HG03095 (cell line): ENCODE measurements around the gene GSTA5.
A peak's percentile ranks its signal among the peaks of the same experiment; 100 is the strongest.
"Not testable (repeated sequence)": the region's sequence is repeated elsewhere in the genome, so short reads cannot be mapped to it uniquely, and the experiment has no call there.

ENCODE experiments used
- ATAC-seq: cut with Tn5 transposase; IDR thresholded peaks from one replicate; pipeline ENCODE4 v1.9.1; 2021; ENCODE audit warnings: moderate library complexity; ENCODE audit not compliant: unreplicated experiment

GSTA5 gene

DNA sequence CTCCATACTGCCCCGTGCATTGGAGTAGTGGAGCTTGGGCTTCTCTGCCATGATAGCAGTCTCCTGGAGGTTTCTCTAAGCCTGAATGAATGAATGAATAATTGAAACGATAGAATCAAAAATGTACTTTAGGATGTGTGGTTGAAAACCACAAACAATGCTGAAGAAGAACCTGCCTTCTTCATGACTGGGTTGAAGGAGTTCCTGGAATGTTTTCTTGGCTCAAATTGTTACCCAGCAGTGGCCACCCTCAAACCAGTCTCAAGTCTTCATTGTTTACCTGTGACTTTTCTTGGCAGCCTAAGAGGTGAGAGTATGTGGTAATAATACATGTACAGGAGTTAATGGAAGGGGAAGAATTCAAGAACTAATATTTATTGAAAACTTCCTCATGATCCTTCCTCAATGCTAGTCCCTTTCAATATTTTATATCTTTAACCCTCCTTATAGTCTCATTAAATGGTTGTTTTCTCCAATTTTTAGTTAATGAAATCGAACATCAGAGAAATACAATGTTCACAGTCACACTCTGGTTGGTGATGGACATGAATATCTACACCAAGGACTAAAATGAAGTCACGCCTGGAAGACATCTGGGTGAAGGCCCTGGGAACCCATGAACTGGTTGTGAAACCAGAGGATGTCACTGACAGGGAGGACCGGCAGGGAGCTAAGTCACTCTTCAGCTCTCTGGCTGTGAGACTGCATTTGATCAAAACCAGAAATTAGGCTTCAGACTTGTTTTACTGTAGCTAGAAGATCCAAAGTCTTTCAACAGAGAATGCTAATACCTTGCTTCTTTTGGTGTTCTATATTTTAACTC lies at the start of gene GSTA5:
TSS of gene GSTA5 (minus strand) at position 51 of the 823 bp plus-strand sequence.
- ATAC-seq = no peak

DNA sequence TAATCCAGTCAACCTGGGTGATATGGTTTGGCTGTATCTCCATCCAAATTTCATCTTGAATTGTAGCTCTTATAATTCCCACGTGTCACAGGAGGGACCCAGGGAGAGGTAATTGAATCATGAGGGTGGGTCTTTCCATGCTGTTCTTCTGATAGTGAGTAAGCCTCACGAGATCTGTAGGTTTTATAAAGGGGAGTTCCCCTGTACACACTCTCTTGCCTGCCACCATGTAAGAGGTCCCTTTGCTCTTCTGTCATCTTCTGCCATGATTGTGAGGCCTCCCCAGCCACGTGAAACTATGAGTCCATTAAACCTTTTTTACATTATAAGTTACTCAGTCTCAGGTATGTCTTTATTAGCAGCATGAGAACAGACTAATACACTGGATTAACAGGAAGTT lies 49.4 kb upstream of the GSTA5 start:
- ATAC-seq = no peak

- ATAC-seq = no peak
Observed at GRCh38 chr6:52887910-52888524, 47.4 kb upstream of the GSTA5 start.

DNA sequence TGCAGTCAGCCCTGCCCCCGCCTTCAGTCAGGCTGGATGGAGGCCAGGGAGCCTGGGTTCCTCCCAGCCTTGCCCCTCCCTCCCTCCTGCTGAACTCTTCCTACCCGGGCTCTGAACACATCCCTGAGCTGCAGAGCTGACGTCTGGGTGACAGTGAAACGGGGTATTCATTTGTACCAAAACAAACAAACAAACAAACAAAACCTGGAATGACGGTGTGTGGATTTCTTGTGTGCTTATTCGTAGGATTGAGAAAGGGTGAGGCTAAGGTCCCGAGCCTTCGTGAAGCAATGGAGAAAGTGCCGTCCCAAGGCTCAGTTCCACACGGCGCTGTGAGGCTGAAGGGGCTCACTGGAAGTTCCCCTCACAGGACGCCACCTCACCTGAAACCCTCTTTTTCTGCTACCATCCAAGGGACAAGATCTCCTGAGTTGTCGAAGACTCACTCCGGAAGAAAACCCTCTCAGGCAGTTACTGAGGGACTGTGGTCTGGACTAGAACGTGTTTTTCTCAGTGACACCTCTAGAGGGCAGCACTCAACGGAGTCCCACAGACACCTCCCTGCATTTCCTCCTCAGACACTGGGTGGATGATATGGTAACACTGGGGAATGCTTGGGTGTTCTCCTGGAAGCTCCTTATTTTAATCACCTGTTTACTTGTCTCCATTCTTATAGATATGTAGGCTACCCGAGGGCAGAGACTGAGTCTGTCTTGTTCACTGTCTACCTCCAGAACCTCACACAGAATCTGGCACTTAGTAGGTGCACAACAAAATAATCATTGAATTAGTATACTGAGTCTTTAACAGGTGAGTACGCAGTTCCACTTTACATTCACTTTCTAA lies 41.6 kb upstream of the GSTA5 start:
- peak; percentile 100 for ATAC-seq

DNA sequence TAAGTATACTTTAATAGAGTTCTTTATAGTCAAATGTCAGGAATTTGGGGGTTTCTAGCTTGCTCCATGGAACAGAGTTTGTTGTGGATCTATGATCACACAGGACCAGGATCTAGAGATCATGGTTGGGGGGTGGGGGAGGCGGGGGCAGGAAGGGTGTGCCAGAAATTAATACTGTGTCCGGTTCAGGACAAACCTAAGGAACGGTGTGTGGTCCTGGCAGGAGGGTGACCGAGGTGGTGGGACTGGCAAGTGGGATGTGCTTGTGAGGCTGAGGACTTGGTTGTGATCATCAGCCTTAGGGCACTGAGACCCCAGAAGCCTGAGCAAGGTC lies 41.0 kb upstream of the GSTA5 start:
- no peak for ATAC-seq

GRCh38 chr6:52877786-52878185 lies 37.2 kb upstream of the GSTA5 start:
- no peak for ATAC-seq

DNA sequence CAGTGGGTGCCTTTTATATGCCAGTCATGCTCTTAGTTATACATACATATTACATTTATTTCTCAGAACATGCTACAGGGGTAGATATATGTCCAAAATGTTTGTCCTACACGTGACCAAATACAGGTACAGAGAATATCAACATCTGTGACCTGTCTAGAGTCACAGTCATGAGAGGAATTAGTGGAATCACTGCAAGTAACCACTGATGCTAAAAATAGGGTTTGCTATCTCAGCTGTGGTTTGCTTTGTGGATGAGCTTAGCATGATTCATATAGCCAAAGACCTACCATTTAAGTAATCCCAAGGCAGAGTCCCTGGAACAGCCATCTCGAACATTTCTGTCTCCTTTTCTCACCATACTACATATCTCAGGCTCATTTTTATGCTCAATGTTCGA lies 36.6 kb upstream of the GSTA5 start:
- no peak for ATAC-seq

- no peak for ATAC-seq
Observed at GRCh38 chr6:52876056-52876787, 35.6 kb upstream of the GSTA5 start.

- ATAC-seq = no peak
Observed at GRCh38 chr6:52872031-52872430, 31.4 kb upstream of the GSTA5 start.

- ATAC-seq = no peak
Observed at GRCh38 chr6:52871621-52872020, 31.0 kb upstream of the GSTA5 start.

DNA sequence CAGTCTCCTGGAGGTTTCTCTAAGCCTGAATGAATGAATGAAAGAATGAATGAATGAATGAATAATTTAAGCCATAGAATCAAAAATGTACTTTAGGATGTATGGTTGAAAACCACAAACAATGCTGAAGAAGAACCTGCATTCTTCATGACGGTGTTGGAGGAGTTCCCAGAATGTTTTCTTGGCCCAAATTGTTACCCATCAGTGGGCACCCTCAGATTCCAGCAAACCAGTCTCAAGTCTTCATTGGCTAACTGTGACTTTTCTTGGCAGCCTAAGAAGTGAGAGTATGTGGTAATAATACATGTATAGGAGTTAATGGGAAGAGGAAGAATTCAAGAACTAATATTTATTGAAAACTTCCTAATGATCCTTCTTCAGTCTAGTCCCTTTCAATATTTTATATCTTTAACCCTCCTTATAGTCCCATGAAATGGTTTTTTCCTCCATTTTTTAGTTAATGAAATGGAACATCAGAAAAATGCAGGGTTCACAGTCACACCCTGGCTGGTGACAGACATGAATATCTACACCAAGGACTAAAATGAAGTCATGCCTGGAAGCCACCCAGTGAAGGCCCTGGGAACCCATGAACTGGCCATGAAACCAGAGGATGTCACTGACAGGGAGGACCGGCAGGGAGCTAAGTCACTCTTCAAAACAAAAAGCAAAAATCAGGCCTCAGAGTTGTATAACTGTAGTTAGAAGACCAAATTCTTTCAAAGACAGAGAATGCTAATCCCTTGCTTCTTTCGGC lies 29.9 kb upstream of the GSTA5 start:
- not testable (repeated sequence) for ATAC-seq

DNA sequence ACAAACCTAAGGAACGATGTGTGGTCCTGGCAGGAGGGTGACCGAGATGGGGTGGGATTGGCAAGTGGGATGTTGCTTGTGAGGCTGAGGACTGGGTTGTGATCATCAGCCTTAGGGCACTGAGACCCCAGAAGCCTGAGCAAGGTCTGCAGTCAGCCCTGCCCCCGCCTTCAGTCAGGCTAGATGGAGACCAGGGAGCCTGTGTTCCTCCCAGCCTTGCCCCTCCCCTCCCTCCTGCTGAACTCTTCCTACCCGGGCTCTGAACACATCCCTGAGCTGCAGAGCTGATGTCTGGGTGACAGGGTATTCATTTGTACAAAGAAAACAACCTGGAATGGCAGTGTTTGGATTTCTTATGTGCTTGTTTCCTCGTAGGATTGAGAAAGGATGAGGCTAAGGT lies 28.3 kb upstream of the GSTA5 start:
- ATAC-seq = not testable (repeated sequence)

- no peak for ATAC-seq
Observed at GRCh38 chr6:52868240-52868639, 27.6 kb upstream of the GSTA5 start.

DNA sequence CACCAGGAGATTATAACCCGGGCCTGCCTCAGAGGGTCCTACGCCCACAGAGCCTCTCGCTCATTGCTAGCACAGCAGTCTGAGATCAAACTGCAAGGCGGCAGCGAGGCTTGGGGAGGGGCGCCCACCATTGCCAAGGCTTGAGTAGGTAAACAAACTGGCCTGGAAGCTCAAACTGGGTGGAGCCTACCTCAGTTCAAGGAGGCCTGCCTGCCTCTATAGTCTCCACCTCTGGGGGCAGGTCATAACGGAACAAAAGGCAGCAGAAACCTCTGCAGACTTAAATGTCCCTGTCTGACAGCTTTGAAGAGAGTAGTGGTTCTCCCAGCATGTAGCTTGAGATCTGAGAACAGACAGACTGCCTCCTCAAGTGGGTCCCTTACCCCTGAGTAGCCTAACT lies 20.5 kb upstream of the GSTA5 start:
- not testable (repeated sequence) for ATAC-seq

DNA sequence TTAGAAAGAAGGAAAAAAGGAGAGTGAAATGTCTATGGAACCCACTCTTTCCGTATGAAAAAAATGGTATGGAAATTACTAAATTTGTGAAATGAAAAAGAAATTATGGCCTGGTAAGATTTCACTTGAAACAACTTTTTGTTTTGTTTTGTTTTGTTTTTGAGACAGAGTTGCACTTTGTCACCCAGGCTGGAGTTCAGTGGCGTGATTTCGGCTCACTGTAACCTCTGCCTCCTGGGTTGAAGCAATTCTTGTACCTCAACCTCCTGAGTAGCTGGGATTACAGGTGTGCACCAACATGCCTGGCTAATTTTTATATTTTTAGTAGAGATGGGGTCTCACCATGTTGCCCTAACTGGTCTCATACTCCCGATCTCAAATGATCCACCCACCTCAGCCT lies 17.8 kb upstream of the GSTA5 start:
- ATAC-seq = no peak

- ATAC-seq = not testable (repeated sequence)
Observed at GRCh38 chr6:52856137-52856536, 15.5 kb upstream of the GSTA5 start.

GRCh38 chr6:52849137-52849536 lies 8.5 kb upstream of the GSTA5 start:
- ATAC-seq = no peak

DNA sequence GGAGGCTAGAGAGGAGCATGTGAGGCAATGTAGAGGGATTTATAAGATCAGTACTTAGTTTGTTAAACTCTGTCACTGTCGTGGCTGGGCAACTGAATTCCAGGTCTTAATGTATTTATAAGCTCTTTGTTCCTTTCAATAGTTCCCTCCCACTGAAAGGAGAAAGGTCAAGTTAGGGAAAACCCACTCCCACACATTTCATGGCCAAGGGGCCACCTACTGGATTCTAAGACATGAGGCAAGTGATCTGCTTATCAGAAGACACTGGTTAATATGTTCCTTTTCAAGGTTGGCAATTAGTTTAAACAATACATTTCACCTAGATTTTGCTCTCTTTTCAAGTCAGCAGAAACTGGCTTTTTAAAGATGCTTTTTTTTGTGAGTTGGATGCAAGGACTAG lies 5.4 kb upstream of the GSTA5 start:
- ATAC-seq = no peak

DNA sequence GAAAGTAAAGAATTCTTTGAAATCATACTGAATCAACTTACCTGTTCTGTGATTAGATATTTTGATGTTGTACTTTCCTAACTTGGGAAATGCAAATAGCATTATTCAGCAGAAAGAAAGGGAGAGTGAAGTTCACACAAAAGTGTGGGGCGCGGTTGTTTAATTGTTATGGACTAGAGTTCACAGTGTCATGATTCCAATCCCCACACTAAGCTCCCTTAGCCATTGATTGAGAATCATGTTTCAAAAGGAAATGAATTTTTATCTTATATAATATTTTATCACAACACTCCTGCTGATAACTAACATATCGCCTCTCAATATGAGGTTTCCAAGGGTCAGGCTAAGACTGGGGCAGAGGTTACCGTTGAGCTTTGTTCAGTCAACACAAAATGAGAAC lies 3.0 kb upstream of the GSTA5 start:
- no peak for ATAC-seq
